ENCODE measurements around the gene PRPF4.

Gene PRPF4

DNA sequence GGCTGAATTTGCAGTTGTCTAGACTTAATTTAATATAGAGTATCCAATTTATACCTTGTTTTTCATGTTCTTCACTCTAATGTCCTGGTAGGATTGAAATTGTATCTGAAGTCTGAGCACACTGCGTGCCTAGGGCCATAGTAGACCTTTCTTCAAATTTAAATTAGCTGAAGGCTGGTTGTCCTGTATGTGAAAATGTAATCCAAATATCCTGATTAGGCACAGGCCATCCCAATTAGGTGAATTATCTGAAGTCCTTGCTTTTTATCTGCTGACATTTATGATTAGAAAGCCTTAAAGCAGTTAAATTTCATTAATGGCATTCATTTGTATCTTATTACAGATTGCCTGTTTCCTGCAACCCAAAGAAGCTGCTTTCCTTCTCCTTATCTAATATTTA is 20.5 kb upstream of the PRPF4 start:
- Mint-ChIP-seq H3K36me3 (ENCODE audit: low read depth) (peaks cover 23% of the 10 kb centered on the region), H3K4me1 (ENCODE audit: low read depth) (no peaks in the 10 kb centered on the region), H3K27me3 (no peaks in the 10 kb centered on the region), H3K9me3 (peaks cover 3% of the 10 kb centered on the region), H3K4me3 (no peak overlapping the region), H3K27ac (no peak overlapping the region)

DNA sequence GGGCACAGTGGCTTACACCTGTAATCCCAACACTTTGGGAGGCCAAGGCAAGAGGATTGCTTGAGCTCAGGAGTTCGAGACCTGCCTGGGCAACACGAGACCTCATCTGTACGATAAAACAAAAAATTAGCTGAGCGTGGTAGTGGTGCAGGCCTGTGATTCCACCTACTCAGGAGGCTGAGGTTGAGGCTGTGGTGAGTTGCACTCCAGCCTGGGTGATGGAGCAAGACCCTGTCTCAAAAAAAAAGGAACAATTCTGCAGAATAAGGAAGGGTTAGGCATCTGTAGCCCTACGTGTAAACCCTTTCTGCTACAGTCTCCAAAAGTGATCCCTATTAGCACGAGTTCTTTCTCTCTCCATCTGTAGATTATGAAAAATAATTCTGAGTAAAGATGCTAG is 20.0 kb upstream of the PRPF4 start:
- Mint-ChIP-seq H3K27ac (no peak overlapping the region), H3K27me3 (no peaks in the 10 kb centered on the region), H3K4me1 (ENCODE audit: low read depth) (no peaks in the 10 kb centered on the region), H3K36me3 (ENCODE audit: low read depth) (peaks cover 28% of the 10 kb centered on the region), H3K4me3 (no peak overlapping the region), H3K9me3 (peaks cover 3% of the 10 kb centered on the region)

DNA sequence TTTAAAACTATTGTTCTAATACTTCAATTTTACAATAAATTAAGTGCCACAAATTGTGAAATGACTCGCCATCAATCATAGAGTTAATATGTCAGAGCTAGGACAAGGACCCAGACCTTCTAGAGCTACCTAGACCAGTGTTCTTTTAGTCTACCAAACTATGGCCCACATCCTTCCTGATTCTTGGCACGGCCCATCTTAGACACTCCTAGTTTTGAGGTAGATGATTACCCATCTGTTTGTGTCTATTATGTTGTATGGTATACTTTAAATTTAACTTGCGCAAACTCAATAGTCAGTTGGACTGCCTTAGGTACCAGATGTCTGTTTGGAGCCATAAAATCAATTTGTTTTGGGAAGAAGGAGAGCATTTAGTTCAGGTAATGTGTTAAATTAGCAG is 17.6 kb upstream of the PRPF4 start:
- H3K4me3 Mint-ChIP-seq: no peak overlapping the region
- no peaks in the 10 kb centered on the region for H3K27me3 Mint-ChIP-seq
- H3K9me3 Mint-ChIP-seq: no peaks in the 10 kb centered on the region
- peaks cover 43% of the 10 kb centered on the region for H3K36me3 Mint-ChIP-seq (ENCODE audit: low read depth)
- H3K4me1 Mint-ChIP-seq (ENCODE audit: low read depth): no peaks in the 10 kb centered on the region
- no peak overlapping the region for H3K27ac Mint-ChIP-seq

GRCh38 chr9:113258282-113258681 is 17.2 kb upstream of the PRPF4 start:
- peaks cover 43% of the 10 kb centered on the region for H3K36me3 Mint-ChIP-seq (ENCODE audit: low read depth)
- H3K4me1 Mint-ChIP-seq (ENCODE audit: low read depth): no peaks in the 10 kb centered on the region
- H3K27ac Mint-ChIP-seq: no peak overlapping the region
- no peak overlapping the region for H3K4me3 Mint-ChIP-seq
- no peaks in the 10 kb centered on the region for H3K27me3 Mint-ChIP-seq
- no peaks in the 10 kb centered on the region for H3K9me3 Mint-ChIP-seq

DNA sequence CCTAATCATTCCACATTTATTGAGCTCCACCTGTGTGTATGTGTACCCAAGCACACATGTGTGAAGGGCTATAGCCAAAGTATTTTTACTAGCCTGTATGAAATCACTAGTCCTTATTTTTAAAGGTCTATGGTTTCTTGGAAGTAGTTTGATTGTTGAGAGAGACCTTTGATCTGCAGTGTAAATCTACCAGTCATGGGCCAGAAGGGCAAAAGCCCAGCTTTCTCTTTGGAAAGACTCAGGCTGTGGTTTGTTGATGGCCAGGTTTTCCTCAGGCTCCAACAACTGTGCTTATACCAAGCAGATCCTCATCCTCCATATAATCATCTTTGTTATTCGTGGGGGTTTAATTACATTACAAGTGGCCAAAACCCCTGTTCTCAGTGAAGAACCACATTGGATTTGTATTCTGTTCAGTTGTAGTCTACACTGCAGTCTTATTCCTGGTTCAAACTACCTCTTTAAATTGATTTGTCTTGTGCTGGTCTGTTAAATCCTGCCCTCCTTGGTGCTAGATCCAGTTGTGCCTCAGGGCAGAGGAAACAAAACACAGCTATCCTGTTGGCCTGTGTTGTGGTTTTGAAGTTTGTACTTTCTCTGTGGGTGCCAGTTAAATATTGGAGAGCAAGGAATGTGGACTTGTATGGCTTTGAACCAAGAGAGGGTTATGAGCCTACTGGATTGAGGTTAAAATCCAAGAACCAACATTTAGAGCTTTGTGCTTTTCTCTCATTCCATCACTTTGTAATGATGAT is 13.4 kb upstream of the PRPF4 start:
- no peaks in the 10 kb centered on the region for H3K9me3 Mint-ChIP-seq
- no peaks in the 10 kb centered on the region for H3K27me3 Mint-ChIP-seq
- H3K36me3 Mint-ChIP-seq (ENCODE audit: low read depth): peaks cover 51% of the 10 kb centered on the region
- no peak overlapping the region for H3K4me3 Mint-ChIP-seq
- no peaks in the 10 kb centered on the region for H3K4me1 Mint-ChIP-seq (ENCODE audit: low read depth)
- no peak overlapping the region for H3K27ac Mint-ChIP-seq

DNA sequence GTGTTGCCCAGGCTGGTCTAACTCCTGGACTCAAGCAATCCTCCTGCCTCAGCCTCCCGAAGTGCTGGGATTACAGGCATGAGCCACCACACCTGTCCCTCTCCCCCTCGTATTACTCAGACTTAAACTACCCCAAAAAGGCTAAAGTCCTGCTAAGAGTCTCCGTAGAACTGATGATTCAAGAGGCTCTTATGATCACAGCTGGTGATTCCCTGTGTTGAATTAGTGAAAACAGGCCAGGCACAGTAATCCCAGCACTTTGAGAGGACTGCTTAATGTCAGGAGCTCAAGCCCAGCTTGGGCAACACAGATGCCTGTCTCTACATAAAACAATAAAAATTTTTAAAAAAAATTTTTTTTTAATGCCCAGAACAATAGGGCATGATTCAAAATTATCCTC is 9.3 kb upstream of the PRPF4 start:
- Mint-ChIP-seq H3K4me1 (ENCODE audit: low read depth) (peaks cover 7% of the 10 kb centered on the region), H3K9me3 (no peaks in the 10 kb centered on the region), H3K36me3 (ENCODE audit: low read depth) (peaks cover 42% of the 10 kb centered on the region), H3K27me3 (no peaks in the 10 kb centered on the region), H3K27ac (no peak overlapping the region), H3K4me3 (no peak overlapping the region)

DNA sequence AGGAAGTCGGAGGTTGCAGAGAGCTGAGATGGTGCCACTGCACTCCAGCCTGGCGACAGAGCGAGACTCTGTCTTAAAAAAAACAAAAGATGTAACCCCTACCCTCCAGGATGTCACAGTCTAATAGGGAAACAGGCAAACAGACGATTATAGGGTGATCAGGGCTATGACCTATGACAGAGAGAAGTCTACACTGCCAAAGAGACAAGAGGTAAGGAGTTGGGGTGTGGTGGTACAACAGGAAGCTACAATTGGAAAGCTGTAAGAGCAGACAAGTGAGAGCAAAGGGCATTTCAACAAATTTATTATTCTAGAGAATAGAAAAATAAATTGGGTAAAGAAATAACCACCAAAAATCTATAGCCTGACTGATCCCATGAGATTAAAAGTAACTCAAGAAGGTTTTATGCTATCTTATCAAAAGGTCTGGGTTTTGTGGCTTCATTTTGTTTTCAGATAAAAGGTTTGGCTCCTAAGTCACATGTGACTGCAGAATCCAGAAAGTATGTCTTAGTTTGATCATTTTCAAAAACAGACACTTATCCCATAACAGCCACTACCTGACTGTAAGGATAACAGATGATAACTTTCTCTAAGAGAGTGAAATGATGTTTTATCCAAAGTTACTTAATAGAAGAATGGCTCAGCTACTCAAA is 7.4 kb upstream of the PRPF4 start:
- H3K27ac Mint-ChIP-seq: peak overlapping the region; percentile 28
- peaks cover 7% of the 10 kb centered on the region for H3K4me1 Mint-ChIP-seq (ENCODE audit: low read depth)
- H3K36me3 Mint-ChIP-seq (ENCODE audit: low read depth): peaks cover 38% of the 10 kb centered on the region
- H3K27me3 Mint-ChIP-seq: no peaks in the 10 kb centered on the region
- H3K9me3 Mint-ChIP-seq: no peaks in the 10 kb centered on the region
- no peak overlapping the region for H3K4me3 Mint-ChIP-seq

DNA sequence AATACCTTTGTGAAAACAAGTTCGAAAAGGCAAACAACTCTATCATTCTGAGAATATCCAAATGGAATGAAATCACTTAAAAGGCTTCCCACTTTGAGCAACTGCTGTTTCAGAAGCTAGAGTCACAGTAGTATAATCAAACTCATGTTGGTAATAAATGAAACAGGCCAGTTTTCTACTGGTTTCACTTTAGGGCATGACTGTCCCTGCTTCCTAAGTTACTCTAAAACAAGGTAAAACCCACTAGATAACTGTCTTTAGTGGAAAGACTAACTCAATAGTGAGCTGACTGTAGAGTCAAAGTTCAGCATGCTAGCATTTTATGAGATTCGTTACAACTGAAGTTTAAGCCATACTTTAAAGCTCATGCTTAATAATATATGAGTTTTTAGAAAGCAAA is 6.1 kb upstream of the PRPF4 start:
- Mint-ChIP-seq H3K27ac (peak overlapping the region; percentile 43), H3K4me3 (no peak overlapping the region)

DNA sequence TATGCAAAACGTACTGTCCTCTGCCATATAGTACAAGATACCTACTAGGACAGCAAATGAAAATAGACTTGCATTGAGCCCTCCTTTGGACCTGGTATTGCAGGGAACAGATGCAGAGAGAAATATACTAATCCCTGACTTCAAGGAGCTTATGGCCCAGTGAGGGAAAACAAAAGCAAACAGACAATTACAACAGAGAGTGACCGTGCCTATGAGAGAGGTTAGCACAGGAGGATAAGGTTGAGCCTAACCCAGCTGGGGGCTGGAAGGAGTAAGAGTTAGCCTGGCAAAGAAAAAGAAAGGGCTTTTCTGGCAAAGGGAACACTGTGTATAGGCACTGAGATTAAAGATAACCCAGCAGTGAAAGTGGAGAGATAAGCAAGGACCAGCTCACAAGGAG is 5.6 kb upstream of the PRPF4 start:
- peaks cover 40% of the 10 kb centered on the region for H3K36me3 Mint-ChIP-seq (ENCODE audit: low read depth)
- H3K27ac Mint-ChIP-seq: peak overlapping the region; percentile 52
- H3K9me3 Mint-ChIP-seq: no peaks in the 10 kb centered on the region
- no peak overlapping the region for H3K4me3 Mint-ChIP-seq
- H3K4me1 Mint-ChIP-seq (ENCODE audit: low read depth): peaks cover 13% of the 10 kb centered on the region
- H3K27me3 Mint-ChIP-seq: no peaks in the 10 kb centered on the region

More for the DNA sequence above, 6.1 kb upstream of the PRPF4 start:
- Mint-ChIP-seq H3K27me3 (no peaks in the 10 kb centered on the region), H3K9me3 (no peaks in the 10 kb centered on the region), H3K36me3 (ENCODE audit: low read depth) (peaks cover 41% of the 10 kb centered on the region), H3K4me1 (ENCODE audit: low read depth) (peaks cover 13% of the 10 kb centered on the region)

DNA sequence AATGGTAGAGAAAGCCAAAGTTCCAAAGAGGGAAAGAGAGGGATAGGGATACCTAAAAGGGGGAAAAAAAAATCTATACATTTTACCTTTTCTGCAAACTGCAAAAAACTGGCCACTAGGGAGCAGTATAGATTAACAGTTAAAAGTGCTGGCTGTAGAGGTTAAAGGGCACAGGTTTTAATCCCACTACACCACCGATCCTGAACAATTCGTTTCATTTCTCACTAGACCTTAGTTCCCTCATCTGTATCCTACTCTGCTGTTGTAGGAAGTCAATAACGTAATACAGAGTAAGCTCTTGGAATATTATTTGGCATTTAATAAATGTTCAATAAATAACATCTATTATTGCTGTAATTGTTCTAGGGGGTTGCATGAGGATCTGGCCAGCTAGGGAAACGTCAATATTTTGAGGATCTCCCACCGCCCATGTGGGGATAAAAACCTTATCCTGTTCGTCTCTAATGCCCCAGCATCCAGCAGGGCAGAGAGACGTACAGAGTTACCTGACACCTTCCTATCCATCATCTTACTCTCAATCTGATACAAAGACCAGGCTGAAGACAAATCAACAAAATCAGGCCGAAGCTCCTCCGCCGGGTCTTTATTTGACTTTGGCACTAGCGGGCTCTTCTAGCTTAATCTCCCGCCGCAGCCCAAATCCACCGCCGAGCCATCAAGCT is 843 bp upstream of the PRPF4 start:
- Mint-ChIP-seq H3K4me3 (no peak overlapping the region), H3K36me3 (ENCODE audit: low read depth) (peaks cover 47% of the 10 kb centered on the region), H3K27me3 (no peaks in the 10 kb centered on the region), H3K4me1 (ENCODE audit: low read depth) (peaks cover 30% of the 10 kb centered on the region), H3K9me3 (no peaks in the 10 kb centered on the region), H3K27ac (no peak overlapping the region)

GRCh38 chr9:113278840-113279239 is 3.4 kb downstream of the PRPF4 start:
- peaks cover 35% of the 10 kb centered on the region for H3K4me1 Mint-ChIP-seq (ENCODE audit: low read depth)
- peaks cover 61% of the 10 kb centered on the region for H3K36me3 Mint-ChIP-seq (ENCODE audit: low read depth)
- H3K4me3 Mint-ChIP-seq: no peak overlapping the region
- H3K27ac Mint-ChIP-seq: no peak overlapping the region
- no peaks in the 10 kb centered on the region for H3K9me3 Mint-ChIP-seq
- no peaks in the 10 kb centered on the region for H3K27me3 Mint-ChIP-seq

DNA sequence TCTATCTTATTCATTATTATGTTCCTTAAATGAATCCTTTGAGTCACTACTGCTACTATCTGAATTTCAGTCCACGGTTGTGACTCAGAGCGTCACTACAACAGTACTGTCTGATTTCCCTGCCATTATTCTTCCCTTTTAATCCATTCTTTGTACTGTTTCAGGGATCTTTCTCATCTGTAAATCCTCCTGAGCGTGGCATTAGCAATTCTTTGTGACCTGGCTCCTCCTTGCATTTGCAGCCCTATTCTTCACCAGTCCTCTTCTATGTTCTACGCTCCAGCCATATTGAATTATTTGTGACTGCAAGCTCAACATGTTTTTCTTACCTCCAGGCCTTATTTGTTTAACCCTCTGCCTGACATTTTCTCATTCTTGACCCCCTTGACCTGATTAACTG is 5.9 kb downstream of the PRPF4 start:
- H3K27ac Mint-ChIP-seq: peak overlapping the region; percentile 1
- no peaks in the 10 kb centered on the region for H3K9me3 Mint-ChIP-seq
- no peak overlapping the region for H3K4me3 Mint-ChIP-seq
- H3K36me3 Mint-ChIP-seq (ENCODE audit: low read depth): peaks cover 77% of the 10 kb centered on the region
- H3K27me3 Mint-ChIP-seq: no peaks in the 10 kb centered on the region
- peaks cover 29% of the 10 kb centered on the region for H3K4me1 Mint-ChIP-seq (ENCODE audit: low read depth)

GRCh38 chr9:113289091-113289490 is 13.6 kb downstream of the PRPF4 start:
- no peak overlapping the region for H3K4me3 Mint-ChIP-seq
- H3K27me3 Mint-ChIP-seq: no peaks in the 10 kb centered on the region
- H3K9me3 Mint-ChIP-seq: no peaks in the 10 kb centered on the region
- peak overlapping the region; percentile 24 for H3K27ac Mint-ChIP-seq
- no peaks in the 10 kb centered on the region for H3K4me1 Mint-ChIP-seq (ENCODE audit: low read depth)
- H3K36me3 Mint-ChIP-seq (ENCODE audit: low read depth): peaks cover 82% of the 10 kb centered on the region

DNA sequence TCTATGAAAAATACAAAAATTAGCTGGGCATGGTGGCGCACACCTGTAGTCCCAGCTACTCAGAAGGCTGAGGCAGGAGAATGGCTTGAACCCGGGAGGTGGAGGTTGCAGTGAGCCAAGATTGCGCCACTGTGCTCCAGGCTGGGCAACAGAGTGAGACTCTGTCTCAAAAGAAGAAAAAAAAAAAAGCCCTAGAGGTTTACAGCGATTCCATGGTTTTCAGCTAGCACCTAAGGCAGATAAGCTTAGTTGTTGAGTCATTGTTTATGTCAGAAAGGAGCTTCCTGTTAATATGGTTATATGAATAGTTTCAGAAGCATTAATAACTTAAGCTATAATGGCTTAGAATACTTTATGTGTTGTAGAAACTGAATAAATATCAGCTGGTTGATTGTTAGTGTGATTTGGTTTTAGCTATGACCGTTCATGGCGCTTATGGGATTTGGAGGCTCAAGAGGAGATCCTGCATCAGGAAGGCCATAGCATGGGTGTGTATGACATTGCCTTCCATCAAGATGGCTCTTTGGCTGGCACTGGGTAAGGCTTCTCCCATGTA is 14.7 kb downstream of the PRPF4 start:
- no peaks in the 10 kb centered on the region for H3K9me3 Mint-ChIP-seq
- H3K27ac Mint-ChIP-seq: peak overlapping the region; percentile 6
- H3K4me1 Mint-ChIP-seq (ENCODE audit: low read depth): no peaks in the 10 kb centered on the region
- H3K36me3 Mint-ChIP-seq (ENCODE audit: low read depth): peaks cover 73% of the 10 kb centered on the region
- no peak overlapping the region for H3K4me3 Mint-ChIP-seq
- no peaks in the 10 kb centered on the region for H3K27me3 Mint-ChIP-seq

DNA sequence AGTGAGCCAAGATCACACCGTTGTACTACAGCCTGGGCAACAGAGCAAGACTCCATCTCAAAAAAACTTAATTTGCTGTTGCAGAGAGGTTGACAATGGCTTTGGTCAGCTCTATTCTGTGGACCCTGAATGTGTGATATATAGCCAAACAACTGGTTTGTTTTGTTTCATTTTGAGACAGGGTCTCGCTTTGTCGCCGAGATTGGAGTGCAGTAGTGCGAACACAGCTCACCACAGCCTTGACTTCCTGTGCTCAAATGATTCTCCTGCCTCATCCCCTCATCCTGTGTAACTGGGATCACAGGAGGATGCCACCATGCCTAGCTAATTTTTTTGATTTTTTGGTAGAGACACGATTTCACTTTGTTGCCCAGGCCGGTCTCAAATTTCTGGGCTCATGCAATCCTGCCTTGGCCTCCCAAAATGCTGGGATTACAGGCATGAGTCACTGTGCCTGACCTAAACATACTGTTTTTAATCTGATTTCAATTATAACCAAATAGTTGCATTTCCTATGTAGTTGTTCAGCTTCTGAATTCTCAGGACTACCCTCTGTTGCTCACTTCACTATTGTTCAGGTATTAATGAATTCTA is 17.9 kb downstream of the PRPF4 start:
- peaks cover 48% of the 10 kb centered on the region for H3K36me3 Mint-ChIP-seq (ENCODE audit: low read depth)
- no peak overlapping the region for H3K4me3 Mint-ChIP-seq
- H3K9me3 Mint-ChIP-seq: no peaks in the 10 kb centered on the region
- H3K27ac Mint-ChIP-seq: no peak overlapping the region
- H3K4me1 Mint-ChIP-seq (ENCODE audit: low read depth): no peaks in the 10 kb centered on the region
- H3K27me3 Mint-ChIP-seq: no peaks in the 10 kb centered on the region
